ENCODE data around the gene SORCS2.

Gene SORCS2

DNA sequence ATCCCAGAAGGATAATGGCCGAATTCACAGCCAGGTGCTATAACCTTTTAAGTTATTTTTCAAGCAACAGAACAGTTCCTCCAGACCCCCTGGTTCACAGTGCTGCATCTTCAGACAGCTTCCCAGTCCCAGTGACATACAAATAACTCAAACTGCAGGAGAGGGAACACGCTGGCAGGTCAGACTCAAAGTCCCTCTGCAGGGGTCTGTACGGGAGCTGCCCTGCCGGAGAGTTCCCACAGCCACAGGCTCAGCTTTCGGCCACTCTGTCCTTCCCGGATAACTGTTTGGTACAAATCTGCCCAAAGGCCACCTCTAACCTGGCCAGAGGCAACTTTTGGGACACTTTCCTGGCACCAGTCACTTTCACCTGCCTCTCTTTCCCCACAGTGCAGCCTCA lies 517.1 kb downstream of the SORCS2 start:
- no peak for DNase-seq

GRCh38 chr4:7710126-7710525 lies 517.8 kb downstream of the SORCS2 start:
- no peak for DNase-seq

DNA sequence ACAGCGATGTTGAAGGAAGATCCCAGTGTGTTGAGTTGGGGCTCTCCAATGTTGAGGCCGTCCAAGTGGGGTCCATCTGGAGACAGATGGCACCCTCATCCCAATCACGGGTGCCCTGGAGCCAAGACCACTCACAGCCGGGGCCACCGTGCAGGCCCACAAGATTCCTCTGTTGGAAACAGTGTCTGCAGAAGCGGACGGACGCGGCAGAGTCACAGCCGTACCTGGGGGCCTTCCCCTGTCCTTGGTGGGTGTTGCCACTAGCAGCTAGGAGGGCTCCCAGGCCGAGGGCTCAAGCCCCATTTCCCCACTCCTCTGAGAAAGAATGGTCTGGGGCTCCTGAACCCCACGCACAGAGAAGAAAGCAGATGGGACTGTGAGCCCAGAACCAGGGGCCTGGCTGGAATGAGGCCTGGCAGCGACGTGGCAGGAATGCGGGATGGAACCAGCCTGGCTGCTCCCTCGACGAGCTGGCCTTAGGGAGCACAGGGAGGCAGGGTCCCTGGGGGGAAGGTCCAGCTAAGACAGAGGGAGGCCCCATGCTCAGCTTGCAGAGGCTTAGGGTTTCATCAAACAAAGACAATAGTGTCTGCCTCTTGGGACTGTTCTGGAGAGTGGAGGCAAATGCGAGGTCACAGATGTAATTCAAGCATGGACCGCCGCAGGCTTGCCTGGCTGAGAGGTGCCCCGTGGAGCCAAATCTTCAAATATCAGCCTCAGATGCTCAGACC lies 518.4 kb downstream of the SORCS2 start:
- no peak for DNase-seq

DNA sequence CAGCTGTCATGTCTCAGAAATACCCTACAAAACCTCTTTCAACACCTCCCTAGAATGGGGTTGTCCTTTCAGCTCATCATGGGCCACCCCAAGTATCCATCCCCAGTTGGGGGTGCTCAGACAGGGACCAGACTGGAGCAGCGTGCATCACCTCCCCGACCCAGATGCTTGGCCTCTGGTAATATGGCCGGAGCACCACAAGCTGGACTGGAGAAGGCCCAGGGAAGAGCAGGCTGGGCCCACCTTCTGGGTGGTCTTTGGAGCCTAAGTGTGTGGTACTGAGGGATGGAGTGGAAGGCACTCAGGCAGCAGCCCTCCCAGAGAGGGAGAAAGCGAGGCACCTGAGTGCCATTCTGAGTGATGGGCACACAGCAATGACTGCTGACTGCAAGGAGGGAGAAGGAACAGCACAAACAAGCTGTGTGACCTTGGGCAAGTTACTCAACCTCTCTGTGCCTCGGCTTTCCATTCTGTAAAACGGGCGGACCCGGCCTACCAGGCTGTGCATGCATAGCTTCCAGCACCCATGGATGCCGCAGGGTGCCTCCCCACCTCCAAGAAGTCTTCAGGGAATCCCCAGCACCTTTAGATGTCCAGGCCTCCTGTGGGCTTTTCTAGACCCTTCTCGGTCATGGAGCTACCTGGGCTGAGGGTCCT lies 519.1 kb downstream of the SORCS2 start:
- DNase-seq, result no peak

GRCh38 chr4:7712021-7712671 lies 519.8 kb downstream of the SORCS2 start:
- DNase-seq, result no peak

DNA sequence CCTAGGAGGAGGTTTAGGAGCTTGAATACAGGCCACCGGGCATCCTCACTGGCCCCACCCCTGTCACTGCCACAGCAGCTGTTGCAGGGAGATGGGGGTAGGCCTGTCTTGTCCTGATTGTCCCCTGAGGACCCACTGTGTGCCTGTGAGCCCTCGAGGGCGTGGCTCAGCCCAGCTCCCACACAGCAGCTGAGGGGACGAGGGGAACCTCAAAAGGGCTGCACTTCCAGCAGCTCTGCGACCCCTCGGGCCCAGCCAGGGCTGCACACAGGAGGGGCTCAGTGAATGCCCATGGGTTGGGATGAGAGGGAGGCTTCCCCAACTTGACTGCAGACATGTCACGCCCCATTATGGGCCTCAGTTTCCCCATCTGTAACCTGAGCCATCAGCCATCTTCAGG lies 521.4 kb downstream of the SORCS2 start:
- DNase-seq, result no peak

- no peak for DNase-seq
Observed at GRCh38 chr4:7714176-7714575, 521.8 kb downstream of the SORCS2 start.

DNA sequence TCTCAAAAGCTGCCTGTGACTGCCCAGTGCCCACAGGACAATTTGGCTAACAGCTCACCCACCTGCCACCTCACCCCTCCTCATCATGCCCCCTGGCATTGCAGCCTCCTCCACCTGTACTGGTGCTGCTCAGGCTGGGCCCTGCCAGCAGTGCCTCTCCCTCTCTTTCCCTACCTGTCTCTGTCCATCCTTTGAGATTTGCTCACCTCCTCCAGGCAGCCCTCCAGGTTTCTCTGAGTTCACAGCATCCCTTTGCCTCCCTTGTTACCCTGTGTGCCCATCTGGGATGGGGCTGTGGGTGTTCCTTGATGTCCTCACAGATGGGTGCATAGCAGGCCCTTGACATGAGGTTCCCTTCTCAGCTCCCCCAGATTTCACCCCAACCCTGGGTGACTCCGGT lies 522.4 kb downstream of the SORCS2 start:
- no peak for DNase-seq

DNA sequence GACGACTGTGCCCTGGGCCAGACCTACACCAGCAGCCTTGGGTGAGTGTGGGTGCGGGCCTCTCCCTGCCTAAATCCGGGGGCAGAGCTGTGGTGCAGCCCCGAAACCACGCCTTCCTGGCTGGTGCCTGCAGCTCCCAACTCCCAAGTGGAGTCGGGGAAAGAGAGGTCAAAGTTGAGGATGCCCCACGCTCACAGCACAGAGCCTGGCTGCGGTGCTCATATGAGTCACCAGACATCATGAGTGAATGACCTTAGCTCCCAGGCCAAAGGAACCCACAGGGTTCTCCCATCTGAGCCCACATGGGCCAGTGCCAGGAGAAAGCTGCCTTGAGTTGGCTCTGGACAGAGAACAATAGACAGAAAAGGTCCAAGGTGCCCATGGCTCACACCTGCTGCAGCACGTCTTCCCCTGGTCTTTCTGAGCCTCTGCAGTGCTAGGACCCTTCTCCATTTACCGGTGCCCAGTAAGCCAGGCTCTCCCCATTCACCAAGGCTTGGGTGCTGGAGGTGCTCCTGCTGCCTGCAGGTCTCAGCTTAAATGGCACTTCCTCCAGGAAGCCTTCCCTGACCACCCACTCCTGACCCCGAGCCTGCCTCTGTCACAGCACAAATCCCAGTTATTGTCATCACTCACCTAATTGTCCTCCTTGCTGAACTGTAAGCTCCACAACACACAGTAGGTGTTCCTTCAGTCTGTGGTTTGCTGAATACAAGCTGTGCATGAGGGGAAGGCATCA lies 523.1 kb downstream of the SORCS2 start:
- no peak for DNase-seq

GRCh38 chr4:7716010-7716721 lies 523.8 kb downstream of the SORCS2 start:
- no peak for DNase-seq

- DNase-seq, result no peak
Observed at GRCh38 chr4:7717161-7717560, 524.8 kb downstream of the SORCS2 start.

DNA sequence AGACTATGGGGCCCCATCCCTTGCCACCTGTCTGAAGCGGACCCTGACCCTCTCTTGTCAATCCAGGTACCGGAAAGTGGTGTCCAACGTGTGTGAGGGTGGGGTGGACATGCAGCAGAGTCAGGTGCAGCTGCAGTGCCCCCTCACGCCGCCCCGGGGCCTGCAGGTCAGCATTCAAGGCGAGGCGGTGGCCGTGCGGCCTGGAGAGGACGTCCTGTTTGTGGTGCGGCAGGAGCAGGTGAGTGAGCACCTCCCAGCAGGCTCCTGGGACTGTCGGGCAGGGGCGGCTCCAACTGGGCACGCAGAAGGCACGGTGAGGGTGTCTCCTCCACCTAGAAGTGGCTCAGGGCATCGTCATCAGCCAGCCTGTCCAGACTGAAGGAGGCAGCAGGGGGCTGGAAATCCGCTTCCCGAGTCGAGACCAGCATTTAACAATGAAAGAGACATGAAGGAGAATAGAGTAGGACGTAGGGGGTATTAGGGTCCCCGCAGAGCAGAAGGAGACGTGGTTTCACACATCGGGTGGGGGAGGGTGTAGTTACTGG lies 525.7 kb downstream of the SORCS2 start:
- DNase-seq, result no peak

GRCh38 chr4:7719354-7720174 lies 527.2 kb downstream of the SORCS2 start:
- DNase-seq, result peak; percentile 7

- no peak for DNase-seq
Observed at GRCh38 chr4:7721984-7722551, 529.7 kb downstream of the SORCS2 start.

DNA sequence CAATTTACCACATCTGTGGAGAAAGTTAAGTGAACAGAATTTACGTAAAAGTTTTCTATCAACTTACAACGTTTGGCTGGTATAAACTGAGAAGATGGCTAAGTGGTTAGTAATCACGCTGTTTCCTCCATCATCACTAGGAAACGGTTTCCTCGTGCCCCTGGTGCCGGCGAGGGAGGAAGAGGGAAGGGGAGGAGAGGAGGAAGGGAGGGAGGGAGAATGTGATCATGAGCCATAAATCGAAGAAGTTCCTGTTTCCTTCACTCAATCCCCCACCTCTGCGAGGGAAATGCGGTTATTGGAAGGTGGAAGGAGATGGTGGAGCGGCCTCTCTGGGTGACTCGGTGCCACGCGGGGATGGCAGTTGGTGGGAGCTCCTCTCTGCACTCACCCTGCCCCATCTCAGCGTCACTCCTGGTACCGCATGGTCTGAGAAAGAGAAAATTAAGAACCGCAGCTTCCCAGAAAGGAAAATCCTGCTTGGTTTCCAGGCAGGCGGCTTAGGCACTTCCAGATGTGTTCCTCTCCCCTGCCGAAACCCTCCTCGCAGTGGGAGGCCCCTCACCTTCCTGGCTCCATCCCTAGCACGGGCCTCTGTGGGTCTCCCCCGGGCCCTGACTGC lies 530.5 kb downstream of the SORCS2 start:
- DNase-seq, result no peak

- no peak for DNase-seq
Observed at GRCh38 chr4:7723625-7724024, 531.3 kb downstream of the SORCS2 start.

GRCh38 chr4:7725951-7726350 lies 533.6 kb downstream of the SORCS2 start:
- DNase-seq, result no peak

DNA sequence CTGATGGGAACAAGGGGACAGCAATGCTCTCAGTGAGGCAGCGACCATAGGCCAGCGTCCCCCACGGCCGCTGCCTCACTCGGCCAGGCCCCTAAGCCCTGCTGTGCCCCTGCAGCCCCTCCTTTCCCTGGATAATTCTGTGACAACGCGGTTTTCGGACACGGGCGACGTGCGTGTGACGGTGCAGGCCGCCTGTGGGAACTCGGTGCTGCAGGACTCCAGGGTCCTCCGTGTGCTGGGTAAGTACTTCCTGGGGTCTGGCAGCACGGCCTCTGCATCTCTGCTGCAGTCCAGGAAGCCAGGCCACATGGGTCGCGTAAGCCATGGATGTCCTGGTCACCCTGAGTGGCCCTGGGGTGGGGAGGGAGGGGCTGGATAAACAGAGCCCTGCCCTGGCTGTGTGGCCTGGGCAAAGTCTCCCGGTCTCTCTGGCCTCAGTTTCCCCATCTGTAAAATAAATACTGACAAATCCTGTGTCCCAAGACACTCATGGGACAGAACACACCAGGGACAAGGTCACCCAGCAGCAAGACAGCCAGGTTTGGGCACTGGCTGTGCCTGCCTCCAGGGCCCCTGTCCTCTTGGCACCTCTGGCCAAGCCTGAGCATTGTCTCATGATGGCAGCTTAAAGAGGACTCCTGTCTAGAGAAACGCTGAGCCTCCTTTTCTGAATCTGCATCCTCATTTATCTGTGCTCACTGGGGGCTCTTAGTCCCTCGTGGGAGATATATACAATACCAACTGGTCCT lies 534.5 kb downstream of the SORCS2 start:
- no peak for DNase-seq

DNA sequence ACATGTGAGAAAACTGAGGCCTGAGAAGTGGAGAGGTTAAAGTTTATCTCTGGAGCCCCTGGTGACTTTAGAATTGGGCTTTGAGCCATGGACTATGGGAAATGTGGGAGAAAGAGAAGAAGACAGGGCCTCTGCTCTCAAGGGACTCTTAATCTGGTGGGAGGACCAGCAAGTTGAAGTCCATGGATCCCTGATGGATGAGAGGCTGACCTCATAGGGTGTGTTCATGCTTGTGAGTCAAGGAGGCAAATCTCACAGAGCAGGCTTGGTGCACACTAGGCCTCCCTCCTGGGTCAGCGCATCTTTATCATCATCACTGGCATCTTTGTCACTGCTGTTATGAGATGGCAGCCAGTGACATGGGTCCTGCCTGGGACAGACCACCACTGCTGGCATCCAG lies 535.4 kb downstream of the SORCS2 start:
- no peak for DNase-seq

DNA sequence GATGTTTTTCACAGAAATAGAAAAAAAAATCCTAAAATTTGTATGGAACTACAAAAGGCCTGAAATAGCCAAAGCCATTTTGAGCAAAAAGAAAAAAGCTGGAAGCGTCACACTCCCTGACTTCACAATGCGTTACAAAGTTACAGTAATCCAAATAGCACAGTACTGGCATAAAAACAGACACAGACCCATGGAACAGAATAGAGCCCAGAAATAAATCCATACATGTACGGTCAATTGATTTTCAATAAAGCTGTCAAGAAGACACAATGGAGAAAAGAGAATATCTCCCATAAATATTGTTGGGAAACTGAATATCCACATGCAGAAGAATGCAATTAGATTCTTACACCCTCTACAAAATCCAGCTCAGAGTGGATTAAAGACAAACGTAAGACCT lies 539.1 kb downstream of the SORCS2 start:
- no peak for DNase-seq

Measured in NK-92 treated with Interleukin-12 subunit alpha and Interleukin-12 subunit beta, amount 100 ng/mL, for 24 hours (cell line).